A673 (cell line): ENCODE results near the gene ADAMTS15.

Experiments used
- CTCF ChIP-seq: fragments of 300-800, 200-600 bp; sonication (generic); conservative IDR thresholded peaks from 2 replicates; pipeline ENCODE4 v1.5.1; 2017; ENCODE audit warnings: low read depth, mild to moderate bottlenecking, antibody characterized with exemption, low read length, moderate library complexity, mixed read lengths
- EZH2 ChIP-seq: fragments of 200-600 bp; sonication (generic); IDR thresholded peaks from 2 replicates; pipeline ENCODE4 v1.6.1; 2017; ENCODE audit warnings: borderline replicate concordance, low read depth, mild to moderate bottlenecking, mixed read lengths, antibody characterized with exemption, low read length; ENCODE audit not compliant: poor library complexity, severe bottlenecking

GRCh38 chr11:130434521-130435223 is 13.8 kb upstream of the ADAMTS15 start:
- peak; percentile 92 for TF ChIP-seq CTCF
- TF ChIP-seq EZH2 = no peak
